HEK293 (cell line): Measurements from ENCODE around the gene SANBR.

Experiments used
- HOXA7 ChIP-seq: sonication (generic); formaldehyde crosslinking; IDR thresholded peaks from 2 replicates; pipeline ENCODE4 v1.8.1; 2022; ENCODE audit warnings: missing genetic modification reagents, borderline replicate concordance
- IKZF3 ChIP-seq: fragments of 450-650 bp; IDR thresholded peaks from 2 replicates; pipeline ENCODE4 v1.5.0; 2018; ENCODE audit warnings: missing biosample characterization, mild to moderate bottlenecking, missing genetic modification characterization, moderate library complexity
- ZBTB17 ChIP-seq: fragments of 450-650 bp; formaldehyde crosslinking; IDR thresholded peaks from 2 replicates; pipeline ENCODE4 v1.5.1; 2016; ENCODE audit warnings: missing biosample characterization, missing genetic modification characterization
- ZBTB21 ChIP-seq: fragments of 450-650 bp; formaldehyde crosslinking; IDR thresholded peaks from 2 replicates; pipeline ENCODE4 v1.5.1; 2017; ENCODE audit warnings: missing biosample characterization, missing genetic modification characterization
- ZNF174 ChIP-seq: fragments of 450-650 bp; formaldehyde crosslinking; IDR thresholded peaks from 2 replicates; pipeline ENCODE4 v1.5.0; 2017; ENCODE audit warnings: missing biosample characterization, mild to moderate bottlenecking, missing genetic modification characterization
- ZNF24 ChIP-seq: fragments of 450-650 bp; formaldehyde crosslinking; IDR thresholded peaks from 2 replicates; pipeline ENCODE4 v1.5.1; 2016; ENCODE audit warnings: missing biosample characterization, missing genetic modification characterization
- ZNF341 ChIP-seq: fragments of 450-650 bp; formaldehyde crosslinking; IDR thresholded peaks from 2 replicates; pipeline ENCODE4; 2016; ENCODE audit warnings: low read depth, missing biosample characterization, missing genetic modification characterization
- ZNF391 ChIP-seq: fragments of 450-650 bp; formaldehyde crosslinking; IDR thresholded peaks from 2 replicates; pipeline ENCODE4 v1.5.1; 2016; ENCODE audit warnings: low read depth, missing biosample characterization, missing genetic modification characterization, borderline replicate concordance
- ZNF529 ChIP-seq: fragments of 450-650 bp; formaldehyde crosslinking; IDR thresholded peaks from 2 replicates; pipeline ENCODE4 v1.5.1; 2017; ENCODE audit warnings: missing genetic modification characterization, missing biosample characterization; ENCODE audit not compliant: insufficient replicate concordance
- ZNF530 ChIP-seq: fragments of 450-650 bp; formaldehyde crosslinking; IDR thresholded peaks from 2 replicates; pipeline ENCODE4 v1.5.1; 2016; ENCODE audit warnings: low read depth, missing biosample characterization, missing genetic modification characterization
- ZNF843 ChIP-seq: fragments of 450-650 bp; formaldehyde crosslinking; IDR thresholded peaks from 2 replicates; pipeline ENCODE4 v1.5.1; 2016; ENCODE audit warnings: missing biosample characterization, missing genetic modification characterization
- TF ChIP-seq, protein P1 (sequence below): fragments of 450-650 bp; formaldehyde crosslinking; IDR thresholded peaks from 2 replicates; pipeline ENCODE4 v1.5.0; 2017; ENCODE audit warnings: missing biosample characterization, missing genetic modification characterization, borderline replicate concordance
- TF ChIP-seq, protein P2 (sequence below): fragments of 450-650 bp; formaldehyde crosslinking; IDR thresholded peaks from 2 replicates; pipeline ENCODE4 v1.5.1; 2016; ENCODE audit warnings: missing biosample characterization, missing genetic modification characterization
- TF ChIP-seq, protein P3 (sequence below): fragments of 450-650 bp; formaldehyde crosslinking; IDR thresholded peaks from 2 replicates; pipeline ENCODE4 v1.5.1; 2016; ENCODE audit warnings: missing biosample characterization, missing genetic modification characterization
- TF ChIP-seq, protein P4 (sequence below): fragments of 450-650 bp; formaldehyde crosslinking; IDR thresholded peaks from 2 replicates; pipeline ENCODE4 v1.5.1; 2016; ENCODE audit warnings: missing biosample characterization, missing genetic modification characterization, low read depth
- TF ChIP-seq, protein P5 (sequence below): IDR thresholded peaks from 2 replicates; pipeline ENCODE4 v1.6.1; 2011; ENCODE audit warnings: mild to moderate bottlenecking, low read depth, low read length, borderline replicate concordance
- TF ChIP-seq, protein P6 (sequence below): fragments of 450-650 bp; formaldehyde crosslinking; IDR thresholded peaks from 2 replicates; pipeline ENCODE4 v1.5.1; 2016; ENCODE audit warnings: missing biosample characterization, missing genetic modification characterization
- TF ChIP-seq, protein P7 (sequence below): fragments of 450-650 bp; formaldehyde crosslinking; IDR thresholded peaks from 2 replicates; pipeline ENCODE4 v1.5.1; 2017; ENCODE audit warnings: missing biosample characterization, missing genetic modification characterization
- TF ChIP-seq, protein P8 (sequence below): fragments of 450-650 bp; formaldehyde crosslinking; IDR thresholded peaks from 2 replicates; pipeline ENCODE4 v1.5.1; 2016; ENCODE audit warnings: missing biosample characterization, missing genetic modification characterization
- TF ChIP-seq, protein P9 (sequence below): fragments of 450-650 bp; formaldehyde crosslinking; IDR thresholded peaks from 2 replicates; pipeline ENCODE4 v1.5.1; 2016; ENCODE audit warnings: missing biosample characterization, missing genetic modification characterization
- TF ChIP-seq, protein P10 (sequence below): fragments of 450-650 bp; formaldehyde crosslinking; IDR thresholded peaks from 2 replicates; pipeline ENCODE4 v1.5.1; 2016; ENCODE audit warnings: missing biosample characterization, missing genetic modification characterization

SANBR gene

DNA sequence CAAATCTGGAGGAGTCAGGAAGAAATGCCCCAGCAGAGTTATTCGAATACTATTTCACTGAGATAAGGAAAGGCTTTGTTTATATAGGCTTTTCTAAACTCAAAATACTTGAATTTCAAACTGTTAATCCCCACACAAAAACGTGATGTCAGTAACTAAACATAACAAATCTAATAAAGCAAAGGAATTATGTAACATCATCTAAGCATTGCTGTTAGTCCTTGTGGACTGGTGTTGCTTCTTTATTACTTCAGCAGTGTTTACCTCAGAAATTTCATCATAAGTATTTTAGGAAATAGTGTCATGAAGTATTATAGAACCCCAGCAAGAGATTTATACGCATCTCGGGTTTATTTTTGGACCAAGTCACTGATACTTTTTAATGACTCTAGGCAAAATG, 19.7 kb upstream of the SANBR start (continued):
- TF ChIP-seq, protein P1, sequence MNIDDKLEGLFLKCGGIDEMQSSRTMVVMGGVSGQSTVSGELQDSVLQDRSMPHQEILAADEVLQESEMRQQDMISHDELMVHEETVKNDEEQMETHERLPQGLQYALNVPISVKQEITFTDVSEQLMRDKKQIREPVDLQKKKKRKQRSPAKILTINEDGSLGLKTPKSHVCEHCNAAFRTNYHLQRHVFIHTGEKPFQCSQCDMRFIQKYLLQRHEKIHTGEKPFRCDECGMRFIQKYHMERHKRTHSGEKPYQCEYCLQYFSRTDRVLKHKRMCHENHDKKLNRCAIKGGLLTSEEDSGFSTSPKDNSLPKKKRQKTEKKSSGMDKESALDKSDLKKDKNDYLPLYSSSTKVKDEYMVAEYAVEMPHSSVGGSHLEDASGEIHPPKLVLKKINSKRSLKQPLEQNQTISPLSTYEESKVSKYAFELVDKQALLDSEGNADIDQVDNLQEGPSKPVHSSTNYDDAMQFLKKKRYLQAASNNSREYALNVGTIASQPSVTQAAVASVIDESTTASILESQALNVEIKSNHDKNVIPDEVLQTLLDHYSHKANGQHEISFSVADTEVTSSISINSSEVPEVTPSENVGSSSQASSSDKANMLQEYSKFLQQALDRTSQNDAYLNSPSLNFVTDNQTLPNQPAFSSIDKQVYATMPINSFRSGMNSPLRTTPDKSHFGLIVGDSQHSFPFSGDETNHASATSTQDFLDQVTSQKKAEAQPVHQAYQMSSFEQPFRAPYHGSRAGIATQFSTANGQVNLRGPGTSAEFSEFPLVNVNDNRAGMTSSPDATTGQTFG, result no peak
- peak; percentile 64 for TF ChIP-seq ZBTB21 (tag by site-specific recombination)
- TF ChIP-seq, protein P2, sequence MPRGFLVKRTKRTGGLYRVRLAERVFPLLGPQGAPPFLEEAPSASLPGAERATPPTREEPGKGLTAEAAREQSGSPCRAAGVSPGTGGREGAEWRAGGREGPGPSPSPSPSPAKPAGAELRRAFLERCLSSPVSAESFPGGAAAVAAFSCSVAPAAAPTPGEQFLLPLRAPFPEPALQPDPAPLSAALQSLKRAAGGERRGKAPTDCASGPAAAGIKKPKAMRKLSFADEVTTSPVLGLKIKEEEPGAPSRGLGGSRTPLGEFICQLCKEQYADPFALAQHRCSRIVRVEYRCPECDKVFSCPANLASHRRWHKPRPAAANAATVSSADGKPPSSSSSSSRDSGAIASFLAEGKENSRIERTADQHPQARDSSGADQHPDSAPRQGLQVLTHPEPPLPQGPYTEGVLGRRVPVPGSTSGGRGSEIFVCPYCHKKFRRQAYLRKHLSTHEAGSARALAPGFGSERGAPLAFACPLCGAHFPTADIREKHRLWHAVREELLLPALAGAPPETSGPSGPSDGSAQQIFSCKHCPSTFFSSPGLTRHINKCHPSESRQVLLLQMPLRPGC, result no peak; the same call in 1 of the 2 replicates
- TF ChIP-seq IKZF3 (tag by site-specific recombination), result no peak
- TF ChIP-seq ZNF529 (tag by site-specific recombination), result no peak
- no peak for TF ChIP-seq ZNF530
- peak; percentile 68; the same call in 1 of the 2 replicates for TF ChIP-seq ZNF843 (tag by site-specific recombination)
- TF ChIP-seq, protein P3, sequence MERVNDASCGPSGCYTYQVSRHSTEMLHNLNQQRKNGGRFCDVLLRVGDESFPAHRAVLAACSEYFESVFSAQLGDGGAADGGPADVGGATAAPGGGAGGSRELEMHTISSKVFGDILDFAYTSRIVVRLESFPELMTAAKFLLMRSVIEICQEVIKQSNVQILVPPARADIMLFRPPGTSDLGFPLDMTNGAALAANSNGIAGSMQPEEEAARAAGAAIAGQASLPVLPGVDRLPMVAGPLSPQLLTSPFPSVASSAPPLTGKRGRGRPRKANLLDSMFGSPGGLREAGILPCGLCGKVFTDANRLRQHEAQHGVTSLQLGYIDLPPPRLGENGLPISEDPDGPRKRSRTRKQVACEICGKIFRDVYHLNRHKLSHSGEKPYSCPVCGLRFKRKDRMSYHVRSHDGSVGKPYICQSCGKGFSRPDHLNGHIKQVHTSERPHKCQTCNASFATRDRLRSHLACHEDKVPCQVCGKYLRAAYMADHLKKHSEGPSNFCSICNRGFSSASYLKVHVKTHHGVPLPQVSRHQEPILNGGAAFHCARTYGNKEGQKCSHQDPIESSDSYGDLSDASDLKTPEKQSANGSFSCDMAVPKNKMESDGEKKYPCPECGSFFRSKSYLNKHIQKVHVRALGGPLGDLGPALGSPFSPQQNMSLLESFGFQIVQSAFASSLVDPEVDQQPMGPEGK, result 0 out of 2 replicates have a peak, but pooled peaks have one; percentile 41
- no peak for TF ChIP-seq ZNF341 (tag by site-specific recombination)
- TF ChIP-seq HOXA7 (CRISPR knock-in tag), result no peak
- 0 out of 2 replicates have a peak, but pooled peaks have one; percentile 63 for TF ChIP-seq ZNF24 (tag by site-specific recombination)
- TF ChIP-seq ZBTB17 (tag by site-specific recombination), result 0 out of 2 replicates have a peak, but pooled peaks have one; percentile 49
- TF ChIP-seq, protein P4, sequence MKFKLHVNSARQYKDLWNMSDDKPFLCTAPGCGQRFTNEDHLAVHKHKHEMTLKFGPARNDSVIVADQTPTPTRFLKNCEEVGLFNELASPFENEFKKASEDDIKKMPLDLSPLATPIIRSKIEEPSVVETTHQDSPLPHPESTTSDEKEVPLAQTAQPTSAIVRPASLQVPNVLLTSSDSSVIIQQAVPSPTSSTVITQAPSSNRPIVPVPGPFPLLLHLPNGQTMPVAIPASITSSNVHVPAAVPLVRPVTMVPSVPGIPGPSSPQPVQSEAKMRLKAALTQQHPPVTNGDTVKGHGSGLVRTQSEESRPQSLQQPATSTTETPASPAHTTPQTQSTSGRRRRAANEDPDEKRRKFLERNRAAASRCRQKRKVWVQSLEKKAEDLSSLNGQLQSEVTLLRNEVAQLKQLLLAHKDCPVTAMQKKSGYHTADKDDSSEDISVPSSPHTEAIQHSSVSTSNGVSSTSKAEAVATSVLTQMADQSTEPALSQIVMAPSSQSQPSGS (tag by site-specific recombination), result peak; percentile 80
- TF ChIP-seq, protein P5, sequence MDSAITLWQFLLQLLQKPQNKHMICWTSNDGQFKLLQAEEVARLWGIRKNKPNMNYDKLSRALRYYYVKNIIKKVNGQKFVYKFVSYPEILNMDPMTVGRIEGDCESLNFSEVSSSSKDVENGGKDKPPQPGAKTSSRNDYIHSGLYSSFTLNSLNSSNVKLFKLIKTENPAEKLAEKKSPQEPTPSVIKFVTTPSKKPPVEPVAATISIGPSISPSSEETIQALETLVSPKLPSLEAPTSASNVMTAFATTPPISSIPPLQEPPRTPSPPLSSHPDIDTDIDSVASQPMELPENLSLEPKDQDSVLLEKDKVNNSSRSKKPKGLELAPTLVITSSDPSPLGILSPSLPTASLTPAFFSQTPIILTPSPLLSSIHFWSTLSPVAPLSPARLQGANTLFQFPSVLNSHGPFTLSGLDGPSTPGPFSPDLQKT, result no peak
- no peak for TF ChIP-seq ZNF391 (tag by site-specific recombination)
- TF ChIP-seq, protein P6, sequence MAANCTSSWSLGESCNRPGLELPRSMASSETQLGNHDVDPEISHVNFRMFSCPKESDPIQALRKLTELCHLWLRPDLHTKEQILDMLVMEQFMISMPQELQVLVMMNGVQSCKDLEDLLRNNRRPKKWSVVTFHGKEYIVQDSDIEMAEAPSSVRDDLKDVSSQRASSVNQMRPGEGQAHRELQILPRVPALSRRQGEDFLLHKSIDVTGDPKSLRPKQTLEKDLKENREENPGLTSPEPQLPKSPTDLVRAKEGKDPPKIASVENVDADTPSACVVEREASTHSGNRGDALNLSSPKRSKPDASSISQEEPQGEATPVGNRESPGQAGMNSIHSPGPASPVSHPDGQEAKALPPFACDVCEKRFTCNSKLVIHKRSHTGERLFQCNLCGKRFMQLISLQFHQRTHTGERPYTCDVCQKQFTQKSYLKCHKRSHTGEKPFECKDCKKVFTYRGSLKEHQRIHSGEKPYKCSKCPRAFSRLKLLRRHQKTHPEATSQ (tag by site-specific recombination), result no peak
- TF ChIP-seq, protein P7, sequence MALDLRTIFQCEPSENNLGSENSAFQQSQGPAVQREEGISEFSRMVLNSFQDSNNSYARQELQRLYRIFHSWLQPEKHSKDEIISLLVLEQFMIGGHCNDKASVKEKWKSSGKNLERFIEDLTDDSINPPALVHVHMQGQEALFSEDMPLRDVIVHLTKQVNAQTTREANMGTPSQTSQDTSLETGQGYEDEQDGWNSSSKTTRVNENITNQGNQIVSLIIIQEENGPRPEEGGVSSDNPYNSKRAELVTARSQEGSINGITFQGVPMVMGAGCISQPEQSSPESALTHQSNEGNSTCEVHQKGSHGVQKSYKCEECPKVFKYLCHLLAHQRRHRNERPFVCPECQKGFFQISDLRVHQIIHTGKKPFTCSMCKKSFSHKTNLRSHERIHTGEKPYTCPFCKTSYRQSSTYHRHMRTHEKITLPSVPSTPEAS (tag by site-specific recombination), result no peak
- TF ChIP-seq ZNF174 (tag by site-specific recombination), result no peak
- TF ChIP-seq, protein P8, sequence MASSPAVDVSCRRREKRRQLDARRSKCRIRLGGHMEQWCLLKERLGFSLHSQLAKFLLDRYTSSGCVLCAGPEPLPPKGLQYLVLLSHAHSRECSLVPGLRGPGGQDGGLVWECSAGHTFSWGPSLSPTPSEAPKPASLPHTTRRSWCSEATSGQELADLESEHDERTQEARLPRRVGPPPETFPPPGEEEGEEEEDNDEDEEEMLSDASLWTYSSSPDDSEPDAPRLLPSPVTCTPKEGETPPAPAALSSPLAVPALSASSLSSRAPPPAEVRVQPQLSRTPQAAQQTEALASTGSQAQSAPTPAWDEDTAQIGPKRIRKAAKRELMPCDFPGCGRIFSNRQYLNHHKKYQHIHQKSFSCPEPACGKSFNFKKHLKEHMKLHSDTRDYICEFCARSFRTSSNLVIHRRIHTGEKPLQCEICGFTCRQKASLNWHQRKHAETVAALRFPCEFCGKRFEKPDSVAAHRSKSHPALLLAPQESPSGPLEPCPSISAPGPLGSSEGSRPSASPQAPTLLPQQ (tag by site-specific recombination), result peak; percentile 88
- TF ChIP-seq, protein P9, sequence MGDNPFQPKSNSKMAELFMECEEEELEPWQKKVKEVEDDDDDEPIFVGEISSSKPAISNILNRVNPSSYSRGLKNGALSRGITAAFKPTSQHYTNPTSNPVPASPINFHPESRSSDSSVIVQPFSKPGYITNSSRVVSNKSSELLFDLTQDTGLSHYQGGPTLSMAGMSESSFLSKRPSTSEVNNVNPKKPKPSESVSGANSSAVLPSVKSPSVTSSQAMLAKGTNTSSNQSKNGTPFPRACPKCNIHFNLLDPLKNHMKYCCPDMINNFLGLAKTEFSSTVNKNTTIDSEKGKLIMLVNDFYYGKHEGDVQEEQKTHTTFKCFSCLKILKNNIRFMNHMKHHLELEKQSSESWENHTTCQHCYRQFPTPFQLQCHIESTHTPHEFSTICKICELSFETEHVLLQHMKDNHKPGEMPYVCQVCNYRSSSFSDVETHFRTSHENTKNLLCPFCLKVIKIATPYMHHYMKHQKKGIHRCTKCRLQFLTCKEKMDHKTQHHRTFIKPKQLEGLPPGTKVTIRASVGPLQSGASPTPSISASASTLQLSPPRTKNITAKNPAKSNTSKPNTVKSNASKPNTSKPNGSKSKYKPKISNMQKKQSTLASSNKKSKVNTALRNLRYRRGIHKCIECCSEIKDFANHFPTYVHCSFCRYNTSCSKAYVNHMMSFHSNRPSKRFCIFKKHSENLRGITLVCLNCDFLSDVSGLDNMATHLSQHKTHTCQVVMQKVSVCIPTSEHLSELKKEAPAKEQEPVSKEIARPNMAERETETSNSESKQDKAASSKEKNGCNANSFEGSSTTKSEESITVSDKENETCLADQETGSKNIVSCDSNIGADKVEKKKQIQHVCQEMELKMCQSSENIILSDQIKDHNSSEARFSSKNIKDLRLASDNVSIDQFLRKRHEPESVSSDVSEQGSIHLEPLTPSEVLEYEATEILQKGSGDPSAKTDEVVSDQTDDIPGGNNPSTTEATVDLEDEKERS (tag by site-specific recombination), result no peak
- TF ChIP-seq, protein P10, sequence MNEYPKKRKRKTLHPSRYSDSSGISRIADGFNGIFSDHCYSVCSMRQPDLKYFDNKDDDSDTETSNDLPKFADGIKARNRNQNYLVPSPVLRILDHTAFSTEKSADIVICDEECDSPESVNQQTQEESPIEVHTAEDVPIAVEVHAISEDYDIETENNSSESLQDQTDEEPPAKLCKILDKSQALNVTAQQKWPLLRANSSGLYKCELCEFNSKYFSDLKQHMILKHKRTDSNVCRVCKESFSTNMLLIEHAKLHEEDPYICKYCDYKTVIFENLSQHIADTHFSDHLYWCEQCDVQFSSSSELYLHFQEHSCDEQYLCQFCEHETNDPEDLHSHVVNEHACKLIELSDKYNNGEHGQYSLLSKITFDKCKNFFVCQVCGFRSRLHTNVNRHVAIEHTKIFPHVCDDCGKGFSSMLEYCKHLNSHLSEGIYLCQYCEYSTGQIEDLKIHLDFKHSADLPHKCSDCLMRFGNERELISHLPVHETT (tag by site-specific recombination), result 0 out of 2 replicates have a peak, but pooled peaks have one; percentile 55
